GM19193 (cell line): Measurements from ENCODE around the gene GAL3ST2.

Experiments used
- POLR2A ChIP-seq: IDR thresholded peaks from 4 replicates; pipeline ENCODE4 v1.6.1; 2011; ENCODE audit not compliant: insufficient read depth, insufficient read length; ENCODE audit errors: extremely low read depth

Gene GAL3ST2

DNA sequence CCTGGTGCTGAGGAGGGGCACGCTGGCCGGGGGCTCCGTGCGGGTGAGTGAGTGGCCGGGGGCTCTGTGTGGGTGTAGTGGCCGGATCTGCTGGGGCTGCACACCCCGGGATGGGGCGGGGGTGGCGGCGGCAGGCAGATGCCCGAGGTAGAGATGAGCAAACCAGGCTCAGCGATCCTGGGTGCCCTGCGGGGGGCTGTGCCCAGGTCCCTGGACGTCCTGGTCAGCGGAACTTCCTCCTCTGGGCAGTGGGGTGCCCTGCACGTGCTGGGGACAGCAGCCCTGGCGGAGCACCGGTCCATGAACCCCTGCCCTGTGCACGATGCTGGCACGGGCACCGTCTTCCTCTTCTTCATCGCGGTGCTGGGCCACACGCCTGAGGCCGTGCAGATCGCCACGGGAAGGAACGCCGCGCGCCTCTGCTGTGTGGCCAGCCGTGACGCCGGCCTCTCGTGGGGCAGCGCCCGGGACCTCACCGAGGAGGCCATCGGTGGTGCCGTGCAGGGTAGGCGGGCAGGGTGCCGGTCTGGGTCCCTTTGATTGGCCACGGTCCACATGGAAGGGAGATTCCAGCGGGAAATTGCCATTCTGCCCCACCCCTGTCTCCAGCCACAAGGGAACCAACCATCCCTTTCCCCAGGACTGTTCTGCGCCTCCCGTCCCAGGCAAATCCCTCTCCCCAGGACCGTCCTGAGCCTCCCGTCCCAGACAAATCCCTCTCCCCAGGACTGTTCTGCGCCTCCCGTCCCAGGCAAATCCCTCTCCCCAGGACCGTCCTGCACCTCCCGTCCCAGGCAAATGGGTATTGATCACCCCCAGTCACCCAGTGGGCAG is 38.2 kb downstream of the GAL3ST2 start:
- no peak for TF ChIP-seq POLR2A

DNA sequence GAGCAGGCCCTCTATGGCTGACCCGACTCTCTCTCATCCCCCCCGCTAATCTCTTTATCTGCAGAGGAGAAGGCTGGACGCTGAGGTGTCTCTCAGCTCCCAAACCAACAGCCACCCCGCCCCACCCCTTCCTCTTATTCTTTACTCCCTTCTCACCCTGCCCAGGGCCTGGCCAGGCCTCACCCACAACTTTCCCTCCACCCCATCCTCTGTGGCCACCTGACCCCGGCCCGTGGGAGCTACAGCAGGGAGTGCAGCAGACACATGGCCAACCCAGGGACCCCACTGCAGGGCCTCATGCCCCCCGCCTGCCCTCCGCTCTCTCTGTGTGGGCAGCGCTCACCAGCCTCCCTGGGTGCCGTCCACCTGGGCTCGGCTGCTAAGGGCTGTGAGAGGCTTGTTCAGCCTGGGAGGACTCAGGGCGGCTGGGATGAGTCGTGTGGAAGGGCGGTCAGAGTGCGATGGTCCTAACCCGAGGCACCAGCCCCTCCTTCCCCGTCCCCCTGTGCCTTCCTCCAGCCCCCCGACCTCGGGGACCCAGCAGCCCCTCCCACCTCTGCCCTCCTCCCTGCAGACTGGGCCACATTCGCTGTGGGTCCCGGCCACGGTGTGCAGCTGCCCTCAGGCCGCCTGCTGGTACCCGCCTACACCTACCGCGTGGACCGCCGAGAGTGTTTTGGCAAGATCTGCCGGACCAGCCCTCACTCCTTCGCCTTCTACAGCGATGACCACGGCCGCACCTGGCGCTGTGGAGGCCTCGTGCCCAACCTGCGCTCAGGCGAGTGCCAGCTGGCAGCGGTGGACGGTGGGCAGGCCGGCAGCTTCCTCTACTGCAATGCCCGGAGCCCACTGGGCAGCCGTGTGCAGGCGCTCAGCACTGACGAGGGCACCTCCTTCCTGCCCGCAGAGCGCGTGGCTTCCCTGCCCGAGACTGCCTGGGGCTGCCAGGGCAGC is 39.1 kb downstream of the GAL3ST2 start:
- no peak for TF ChIP-seq POLR2A

DNA sequence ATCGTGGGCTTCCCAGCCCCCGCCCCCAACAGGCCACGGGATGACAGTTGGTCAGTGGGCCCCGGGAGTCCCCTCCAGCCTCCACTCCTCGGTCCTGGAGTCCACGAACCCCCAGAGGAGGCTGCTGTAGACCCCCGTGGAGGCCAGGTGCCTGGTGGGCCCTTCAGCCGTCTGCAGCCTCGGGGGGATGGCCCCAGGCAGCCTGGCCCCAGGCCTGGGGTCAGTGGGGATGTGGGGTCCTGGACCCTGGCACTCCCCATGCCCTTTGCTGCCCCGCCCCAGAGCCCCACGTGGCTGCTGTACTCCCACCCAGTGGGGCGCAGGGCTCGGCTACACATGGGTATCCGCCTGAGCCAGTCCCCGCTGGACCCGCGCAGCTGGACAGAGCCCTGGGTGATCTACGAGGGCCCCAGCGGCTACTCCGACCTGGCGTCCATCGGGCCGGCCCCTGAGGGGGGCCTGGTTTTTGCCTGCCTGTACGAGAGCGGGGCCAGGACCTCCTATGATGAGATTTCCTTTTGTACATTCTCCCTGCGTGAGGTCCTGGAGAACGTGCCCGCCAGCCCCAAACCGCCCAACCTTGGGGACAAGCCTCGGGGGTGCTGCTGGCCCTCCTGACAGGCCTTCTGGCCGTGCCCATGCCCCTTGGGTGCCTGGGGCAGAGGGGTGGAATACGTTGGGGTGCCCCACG is 40.0 kb downstream of the GAL3ST2 start:
- TF ChIP-seq POLR2A: no peak

DNA sequence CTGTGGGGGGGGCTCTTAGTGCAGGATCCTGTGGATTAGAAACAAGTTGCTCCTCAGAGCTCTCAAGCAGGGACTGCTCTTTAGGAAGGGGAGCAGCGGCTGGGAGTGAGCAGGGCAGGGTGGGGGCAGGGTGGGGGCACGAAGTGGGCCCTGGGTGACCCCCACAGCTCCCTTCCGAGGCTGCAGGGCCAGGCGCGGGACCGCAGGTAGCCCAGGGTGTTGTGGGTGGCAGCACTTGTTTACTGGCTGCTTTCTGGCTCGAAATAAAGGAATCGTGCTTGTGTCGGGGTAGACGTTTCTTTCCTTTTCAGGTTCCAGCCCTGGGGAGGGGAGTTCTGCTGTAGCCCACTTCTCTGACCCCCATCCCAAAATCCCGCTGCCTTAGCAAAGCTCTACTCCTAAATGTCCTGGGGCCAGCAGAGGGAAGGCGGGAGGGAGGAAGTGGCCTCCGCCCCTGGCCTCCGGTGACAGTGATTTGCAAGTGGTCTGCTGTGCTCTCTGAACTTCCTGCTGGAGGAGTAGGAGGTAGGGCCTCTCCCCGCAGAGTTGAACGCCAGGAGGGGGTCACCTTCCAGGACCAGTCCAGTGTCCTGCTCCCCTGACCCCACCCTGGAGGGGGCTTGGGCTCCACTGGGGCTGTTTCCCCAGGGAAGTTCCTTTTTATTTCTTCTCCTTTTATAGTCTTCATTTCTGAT is 40.7 kb downstream of the GAL3ST2 start:
- no peak for TF ChIP-seq POLR2A

DNA sequence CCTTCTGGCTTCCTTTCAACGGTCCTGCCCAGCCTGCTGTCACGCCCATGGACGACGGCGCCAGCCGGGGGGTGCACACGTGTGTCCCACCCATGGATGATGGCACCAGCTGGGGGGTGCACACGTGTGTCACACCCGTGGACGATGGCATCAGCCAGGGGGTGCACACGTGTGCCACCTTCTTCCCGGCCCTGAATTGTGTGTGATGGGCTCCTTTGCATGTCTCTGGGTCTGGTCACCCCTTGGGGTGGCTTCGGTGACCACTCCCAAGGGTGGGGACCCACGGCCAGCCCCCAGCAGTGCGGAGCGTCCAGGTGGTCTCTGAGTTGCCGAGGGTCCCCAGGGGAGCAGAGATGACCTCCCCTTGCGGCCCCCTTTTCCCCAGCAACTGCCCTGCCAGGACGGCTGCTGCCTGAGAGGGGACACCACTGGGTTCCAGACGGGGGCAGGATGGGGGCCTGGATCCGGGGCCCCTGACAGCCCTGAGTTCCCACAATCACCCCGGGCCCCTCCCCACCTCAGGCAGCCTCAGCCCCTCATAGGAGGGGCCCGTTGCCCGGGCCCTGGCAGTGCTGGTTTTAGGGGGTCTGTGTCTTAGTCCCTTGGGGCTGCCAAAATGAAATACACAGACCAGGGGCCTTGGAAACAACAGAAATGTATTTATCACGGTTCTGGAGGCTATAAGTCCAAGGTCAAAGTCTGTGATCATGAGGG is 41.8 kb downstream of the GAL3ST2 start:
- TF ChIP-seq POLR2A: no peak

DNA sequence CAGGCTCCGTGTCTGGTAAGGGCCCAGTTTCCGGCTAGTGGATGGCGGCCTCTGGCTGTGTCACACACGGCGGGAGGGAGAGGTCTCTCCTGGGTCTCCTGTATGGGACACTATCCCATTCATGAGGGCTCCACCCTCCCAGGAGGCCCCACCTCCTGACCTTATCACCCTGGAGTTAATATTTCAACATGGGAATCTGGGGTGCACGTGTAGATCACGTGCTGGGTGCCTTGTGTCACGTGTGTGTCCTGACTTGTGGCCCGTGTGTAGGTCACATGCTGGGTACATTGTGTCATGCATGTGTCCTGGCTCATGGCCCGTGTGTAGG is 42.3 kb downstream of the GAL3ST2 start:
- no peak for TF ChIP-seq POLR2A

DNA sequence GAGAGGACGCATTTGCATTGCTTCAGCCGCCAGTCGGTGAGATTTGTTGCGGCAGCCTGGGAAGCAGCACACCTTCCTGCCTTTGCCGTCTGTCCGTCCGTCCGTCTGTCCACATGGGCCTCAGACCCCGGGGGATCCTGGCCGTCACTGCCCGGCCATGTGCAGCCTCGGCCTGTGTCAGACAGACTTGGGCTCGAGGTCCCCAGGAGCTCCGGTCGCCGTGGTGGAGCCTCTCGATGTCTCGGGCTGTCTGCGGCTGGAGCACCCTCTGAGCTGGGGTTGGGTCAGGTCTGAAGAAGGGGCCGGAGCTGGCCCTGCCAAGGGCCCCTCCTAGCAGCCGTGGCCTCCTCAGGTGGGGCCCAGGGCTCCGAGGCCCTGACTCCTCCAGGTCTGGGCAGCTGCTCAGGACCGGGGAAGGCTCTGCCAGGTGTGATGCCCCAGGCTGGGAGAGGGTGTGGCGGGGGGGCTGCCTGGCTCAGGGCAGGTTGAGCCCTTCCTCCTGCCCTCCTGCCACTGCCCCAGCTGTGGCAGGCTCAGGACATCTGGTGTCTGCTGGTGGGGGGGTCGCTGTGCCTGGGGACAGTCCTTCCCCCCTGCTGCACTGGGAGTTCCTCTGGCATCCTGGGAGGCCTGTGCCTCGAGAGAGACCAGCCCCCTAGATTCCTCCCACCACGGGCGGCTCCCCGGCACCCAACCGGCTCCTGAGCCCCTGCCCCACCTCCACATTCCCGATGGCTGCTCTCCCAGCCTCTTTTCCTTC is 44.2 kb downstream of the GAL3ST2 start:
- TF ChIP-seq POLR2A: no peak

DNA sequence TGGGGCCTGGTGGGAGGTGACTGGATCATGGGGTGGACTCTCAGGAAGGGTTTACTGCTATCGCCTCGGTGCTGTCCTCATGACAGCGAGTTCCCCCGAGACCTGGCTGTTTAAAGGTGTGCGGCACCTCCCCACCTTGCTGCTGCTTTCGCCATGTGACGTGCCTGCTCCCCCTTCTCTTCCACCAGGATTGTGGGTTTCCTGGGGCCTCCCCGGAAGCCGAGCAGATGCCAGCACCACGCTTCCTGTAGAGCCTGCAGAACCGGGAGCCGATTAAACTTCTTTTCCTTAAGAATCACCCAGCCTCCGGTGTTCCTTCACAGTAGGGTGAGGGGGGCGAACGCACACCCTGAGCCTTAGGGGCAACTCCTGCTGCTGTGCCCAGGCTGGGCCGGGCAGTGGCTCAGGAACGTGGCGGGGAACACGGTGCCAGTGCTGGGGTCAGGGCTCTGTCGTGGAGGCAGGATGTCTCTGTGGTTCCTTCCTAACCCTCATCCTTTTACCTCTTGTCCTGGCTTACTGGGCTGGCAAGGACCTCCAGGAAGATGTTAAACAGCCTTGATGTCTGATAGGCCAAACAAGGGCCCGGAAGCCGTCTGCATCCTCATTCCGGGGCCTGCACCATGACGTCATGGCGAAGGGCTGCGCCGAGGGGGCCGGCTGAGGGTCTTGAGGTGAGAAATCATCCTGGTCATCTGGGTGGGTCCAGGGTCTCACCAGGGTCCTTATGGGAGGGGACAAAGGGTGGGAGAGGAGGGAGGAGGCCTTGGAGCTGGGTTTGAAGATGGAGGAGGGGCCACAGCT is 45.0 kb downstream of the GAL3ST2 start:
- no peak for TF ChIP-seq POLR2A

DNA sequence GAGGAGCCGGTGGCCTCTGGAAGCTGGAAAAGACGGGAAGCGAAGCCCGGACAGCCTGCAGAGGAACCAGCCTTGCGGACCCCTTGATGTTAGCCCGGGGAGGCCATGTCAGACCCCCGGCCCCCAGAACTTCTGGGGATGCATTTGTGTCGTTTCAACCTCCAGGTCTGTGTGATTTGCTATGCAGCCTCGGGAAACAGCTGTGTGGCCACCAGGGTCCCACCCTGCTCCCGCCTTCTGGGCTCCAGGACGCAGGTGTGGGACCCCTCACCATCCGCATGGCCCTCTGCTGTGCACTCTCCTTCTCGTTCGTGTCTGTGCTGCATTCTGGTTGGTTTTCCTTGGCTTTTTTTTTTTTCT is 45.6 kb downstream of the GAL3ST2 start:
- no peak for TF ChIP-seq POLR2A

DNA sequence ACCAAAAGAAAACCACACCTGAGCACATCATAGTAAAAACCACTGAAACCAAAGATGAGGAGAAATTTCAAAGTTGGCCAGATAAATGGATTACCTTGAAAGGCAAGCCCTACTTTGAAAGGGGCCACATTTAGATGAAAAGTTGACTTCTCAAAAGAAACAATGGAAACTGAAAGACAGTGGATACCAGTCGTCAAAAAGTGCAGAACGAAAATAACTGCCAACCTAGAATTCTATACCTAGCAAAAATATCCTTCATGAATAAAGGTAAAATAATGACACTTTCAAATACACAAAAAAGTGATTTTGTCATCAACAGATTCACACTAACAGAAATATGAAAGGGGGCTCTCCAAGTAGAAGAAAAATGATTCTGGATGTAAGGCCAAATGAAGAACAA is 50.8 kb downstream of the GAL3ST2 start:
- no peak for TF ChIP-seq POLR2A

DNA sequence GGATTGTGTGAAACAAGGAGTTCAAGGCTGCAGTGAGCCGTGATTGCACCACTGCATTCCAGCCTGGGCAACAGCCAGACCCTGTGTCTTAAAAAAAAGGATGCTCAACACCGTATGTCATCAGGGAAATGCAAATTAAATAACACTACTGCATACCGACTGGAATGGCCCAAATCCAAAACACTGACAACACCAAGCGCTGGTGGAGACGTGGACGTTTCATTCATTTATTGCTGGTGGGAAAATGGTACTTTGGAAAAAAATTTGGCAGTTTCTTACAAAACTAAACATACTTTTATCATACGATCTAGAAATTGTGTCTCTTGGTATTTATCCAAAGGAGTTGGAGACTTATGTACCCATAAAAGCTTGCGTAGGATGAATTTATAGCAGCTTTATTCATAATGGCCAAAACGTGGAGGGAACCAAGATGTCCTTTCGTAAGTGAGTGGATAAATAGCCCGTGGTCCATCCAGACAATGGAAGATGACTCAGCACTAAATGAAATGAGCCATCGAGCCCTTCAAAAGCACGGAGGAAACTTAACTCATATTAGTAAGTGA is 56.6 kb downstream of the GAL3ST2 start:
- TF ChIP-seq POLR2A: no peak

DNA sequence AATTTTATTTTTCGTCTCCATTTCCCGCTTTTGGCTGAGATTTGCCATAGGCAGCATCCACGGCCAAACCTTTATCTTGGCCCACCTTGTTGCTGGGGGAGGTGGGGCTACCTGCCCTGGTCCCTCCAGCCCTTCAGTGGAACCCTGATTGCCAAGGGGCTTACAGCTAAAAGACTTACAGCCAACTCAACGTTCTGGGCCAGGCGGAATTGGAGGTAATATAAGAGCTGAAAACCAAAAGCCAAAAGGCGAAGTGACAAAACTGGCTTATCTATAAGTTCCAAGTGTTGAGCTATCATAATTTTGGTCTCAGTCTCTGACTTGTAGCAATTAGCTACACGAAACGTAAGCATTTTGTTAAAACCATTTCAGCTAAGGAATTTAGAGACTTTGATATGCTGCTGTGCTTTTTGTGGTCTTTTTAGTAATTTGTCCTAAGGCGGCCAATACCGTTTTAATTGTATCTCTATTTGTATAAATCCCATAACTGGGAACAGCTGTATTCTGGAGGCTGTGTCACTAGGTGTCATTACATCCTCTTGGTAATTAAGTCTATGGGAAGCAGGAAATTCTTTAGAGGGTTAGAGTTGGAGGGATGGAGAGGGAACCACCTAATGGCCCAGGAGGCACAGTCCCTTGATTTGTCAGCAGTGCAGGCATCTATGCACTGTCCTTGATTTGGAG is 58.0 kb downstream of the GAL3ST2 start:
- no peak for TF ChIP-seq POLR2A
